PC-9 (cell line): ENCODE data around the gene MLST8. TPM values are rescaled to one million over a fixed set of nuclear protein-coding genes. Genes with fewer than 3 reads are reported as not detected.

Experiments used
- BruUV-seq: library from RNA; stranded (reverse); fragments of 400-500 nt; replicated peaks from 2 replicates; lab custom pipeline; 2021; lab: Mats Ljungman, UMichigan
- CTCF ChIA-PET: fragments of 300-600 bp; sonication (Branson Sonifier 250); formaldehyde crosslinking; loops from one replicate; lab custom pipeline; 2022; ENCODE audit warnings: antibody characterized with exemption; lab: Charles Lee
- POLR2A ChIA-PET: fragments of 300-600 bp; sonication (Branson Sonifier 250); formaldehyde crosslinking; loops from one replicate; lab custom pipeline; 2022; ENCODE audit warnings: antibody characterized with exemption; ENCODE audit not compliant: unreplicated experiment; lab: Charles Lee
- DNase-seq, 2 experiments: peaks; one replicate each; pipeline versions ENCODE4 v3.0.0 to v3.0.0-alpha.2; 2015 to 2022; ENCODE audit warnings: mixed read lengths in 1 of 2
- H2AFZ ChIP-seq: fragments of 200-600 bp; sonication (generic); 2 replicates; pipeline ENCODE4 v1.8.1; 2017; ENCODE audit warnings: antibody characterized with exemption
- H3F3A ChIP-seq: fragments of 200-600 bp; sonication (generic); 2 replicates; pipeline ENCODE4 v1.8.1; 2017; ENCODE audit warnings: antibody characterized with exemption, mild to moderate bottlenecking, low read depth; ENCODE audit not compliant: insufficient read depth
- H3K27ac ChIP-seq: fragments of 200-600 bp; sonication (generic); 2 replicates; pipeline ENCODE4 v1.6.1; 2016; ENCODE audit warnings: mixed run types
- H3K27me3 ChIP-seq: fragments of 200-600 bp; sonication (generic); 2 replicates; pipeline ENCODE4 v1.6.1; 2016; ENCODE audit warnings: low read depth, mixed run types; ENCODE audit not compliant: insufficient read depth
- H3K36me3 ChIP-seq: fragments of 200-600 bp; sonication (generic); 2 replicates; pipeline ENCODE4 v1.6.1; 2016; ENCODE audit warnings: low read depth, mixed run types
- H3K4me1 ChIP-seq: fragments of 200-600 bp; sonication (generic); replicated peaks from 2 replicates; pipeline ENCODE4 v1.6.1; 2016; ENCODE audit warnings: mixed run types; ENCODE audit not compliant: insufficient read depth
- H3K4me2 ChIP-seq: fragments of 200-600 bp; sonication (generic); 2 replicates; pipeline ENCODE4 v1.6.1; 2017; ENCODE audit warnings: mixed run types
- H3K4me3 ChIP-seq: fragments of 200-600 bp; sonication (generic); 2 replicates; pipeline ENCODE4 v1.6.1; 2016; ENCODE audit warnings: mixed run types
- H3K79me2 ChIP-seq: fragments of 200-600 bp; sonication (generic); 2 replicates; pipeline ENCODE4 v1.6.1; 2017; ENCODE audit warnings: low read depth, mixed run types
- H3K9me2 ChIP-seq: fragments of 200-600 bp; sonication (generic); 2 replicates; pipeline ENCODE4 v1.8.1; 2017; ENCODE audit warnings: mild to moderate bottlenecking; ENCODE audit not compliant: insufficient read depth
- H3K9me3 ChIP-seq: fragments of 200-600 bp; sonication (generic); 2 replicates; pipeline ENCODE4 v1.8.1; 2016; ENCODE audit warnings: low read depth; ENCODE audit not compliant: insufficient read depth
- H4K20me1 ChIP-seq: fragments of 200-600 bp; sonication (generic); 2 replicates; pipeline ENCODE4 v1.8.1; 2017; ENCODE audit not compliant: insufficient read depth
- EZH2 ChIP-seq: fragments of 200-600 bp; sonication (generic); IDR thresholded peaks from 2 replicates; pipeline ENCODE4 v1.8.0; 2017; ENCODE audit warnings: antibody characterized with exemption, low read depth
- intact Hi-C: fragments of 100-400 bp; cut with micrococcal nuclease; formaldehyde crosslinking; loops from one replicate; pipeline ENCODE4 v1.10.0; 2022; ENCODE audit not compliant: unreplicated experiment
- total RNA-seq: library from RNA; stranded (reverse); gene quantifications from 2 replicates; pipeline ENCODE4 v1.2.3, GENCODE V29; 2021
- TF ChIP-seq, protein P1 (sequence below): fragments of 200-600 bp; sonication (generic); conservative IDR thresholded peaks from 2 replicates; pipeline ENCODE4 v1.6.1; 2017; ENCODE audit warnings: mixed run types, antibody characterized with exemption, mild to moderate bottlenecking, moderate library complexity

Gene MLST8
- total RNA-seq, 1 experiment from 2014 or later: 66.3 TPM

GRCh38 chr16:2190002-2190658, 15.1 kb upstream of the MLST8 start:
- H3K9me2 ChIP-seq: no peaks in the 10 kb centered on the region
- H3K36me3 ChIP-seq: no peaks in the 10 kb centered on the region
- no peaks in the 10 kb centered on the region for H3K79me2 ChIP-seq
- H3K27me3 ChIP-seq: peaks cover 2% of the 10 kb centered on the region
- intact Hi-C loops: no loop called here
- no peak for DNase-seq
- POLR2A ChIA-PET: no interaction called here
- CTCF ChIA-PET: no interaction called here
- H3K4me1 ChIP-seq: no peaks in the 10 kb centered on the region
- H3K4me2 ChIP-seq: no peak overlapping the region
- no peaks in the 10 kb centered on the region for H4K20me1 ChIP-seq
- no peak overlapping the region for H2AFZ ChIP-seq
- no peaks in the 10 kb centered on the region for H3K9me3 ChIP-seq
- no peaks in the 10 kb centered on the region for H3F3A ChIP-seq
- H3K4me3 ChIP-seq: no peak overlapping the region
- TF ChIP-seq, protein P1, sequence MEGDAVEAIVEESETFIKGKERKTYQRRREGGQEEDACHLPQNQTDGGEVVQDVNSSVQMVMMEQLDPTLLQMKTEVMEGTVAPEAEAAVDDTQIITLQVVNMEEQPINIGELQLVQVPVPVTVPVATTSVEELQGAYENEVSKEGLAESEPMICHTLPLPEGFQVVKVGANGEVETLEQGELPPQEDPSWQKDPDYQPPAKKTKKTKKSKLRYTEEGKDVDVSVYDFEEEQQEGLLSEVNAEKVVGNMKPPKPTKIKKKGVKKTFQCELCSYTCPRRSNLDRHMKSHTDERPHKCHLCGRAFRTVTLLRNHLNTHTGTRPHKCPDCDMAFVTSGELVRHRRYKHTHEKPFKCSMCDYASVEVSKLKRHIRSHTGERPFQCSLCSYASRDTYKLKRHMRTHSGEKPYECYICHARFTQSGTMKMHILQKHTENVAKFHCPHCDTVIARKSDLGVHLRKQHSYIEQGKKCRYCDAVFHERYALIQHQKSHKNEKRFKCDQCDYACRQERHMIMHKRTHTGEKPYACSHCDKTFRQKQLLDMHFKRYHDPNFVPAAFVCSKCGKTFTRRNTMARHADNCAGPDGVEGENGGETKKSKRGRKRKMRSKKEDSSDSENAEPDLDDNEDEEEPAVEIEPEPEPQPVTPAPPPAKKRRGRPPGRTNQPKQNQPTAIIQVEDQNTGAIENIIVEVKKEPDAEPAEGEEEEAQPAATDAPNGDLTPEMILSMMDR: no peak
- no peak for TF ChIP-seq EZH2
- no peak overlapping the region for H3K27ac ChIP-seq
- no TSS peak for BruUV-seq

GRCh38 chr16:2190659-2191445, 14.4 kb upstream of the MLST8 start:
- no peaks in the 10 kb centered on the region for H3K9me3 ChIP-seq
- no peak overlapping the region for H3K27ac ChIP-seq
- H3K36me3 ChIP-seq: no peaks in the 10 kb centered on the region
- intact Hi-C loops: no loop called here
- peaks cover 9% of the 10 kb centered on the region for H3K27me3 ChIP-seq
- ChIA-PET POLR2A (no interaction called here), CTCF (no interaction called here)
- TF ChIP-seq EZH2: no peak
- no peaks in the 10 kb centered on the region for H3K9me2 ChIP-seq
- no peaks in the 10 kb centered on the region for H3K79me2 ChIP-seq
- H3K4me3 ChIP-seq: no peak overlapping the region
- no peak overlapping the region for H2AFZ ChIP-seq
- no peak overlapping the region for H3K4me2 ChIP-seq
- no TSS peak for BruUV-seq
- H4K20me1 ChIP-seq: no peaks in the 10 kb centered on the region
- H3F3A ChIP-seq: no peaks in the 10 kb centered on the region
- H3K4me1 ChIP-seq: no peaks in the 10 kb centered on the region
- DNase-seq: no peak

GRCh38 chr16:2191446-2191706, 13.9 kb upstream of the MLST8 start:
- CTCF ChIA-PET: no interaction called here
- intact Hi-C loops: no loop called here

More at GRCh38 chr16:2191446-2191706, 13.9 kb upstream of the MLST8 start:
- Histone ChIP-seq H3K9me2 (no peaks in the 10 kb centered on the region), H3K4me1 (no peaks in the 10 kb centered on the region), H3K4me3 (no peak overlapping the region), H3K9me3 (no peaks in the 10 kb centered on the region), H3K27me3 (peaks cover 11% of the 10 kb centered on the region), H3F3A (no peaks in the 10 kb centered on the region), H3K27ac (no peak overlapping the region), H3K4me2 (no peak overlapping the region), H2AFZ (no peak overlapping the region), H4K20me1 (no peaks in the 10 kb centered on the region), H3K79me2 (no peaks in the 10 kb centered on the region), H3K36me3 (no peaks in the 10 kb centered on the region)
- TF ChIP-seq, protein P1: no peak
- no TSS peak for BruUV-seq
- DNase-seq: no peak
- POLR2A ChIA-PET: interaction anchor here (0.6 kb wide), 1 partner anchor 137 kb away, joined by 3 read pairs; no protein-coding TSS in a partner anchor
